ENCODE data around the gene EDIL3. TPM values are rescaled to one million over a fixed set of nuclear protein-coding genes. Genes with fewer than 3 reads are reported as not detected.

Gene EDIL3
- total and polyA plus RNA-seq, 2 donors (not counting 3 experiments of a cell fraction or from before 2014, with no cell fraction given) = 9.1 to 28.8 TPM

DNA sequence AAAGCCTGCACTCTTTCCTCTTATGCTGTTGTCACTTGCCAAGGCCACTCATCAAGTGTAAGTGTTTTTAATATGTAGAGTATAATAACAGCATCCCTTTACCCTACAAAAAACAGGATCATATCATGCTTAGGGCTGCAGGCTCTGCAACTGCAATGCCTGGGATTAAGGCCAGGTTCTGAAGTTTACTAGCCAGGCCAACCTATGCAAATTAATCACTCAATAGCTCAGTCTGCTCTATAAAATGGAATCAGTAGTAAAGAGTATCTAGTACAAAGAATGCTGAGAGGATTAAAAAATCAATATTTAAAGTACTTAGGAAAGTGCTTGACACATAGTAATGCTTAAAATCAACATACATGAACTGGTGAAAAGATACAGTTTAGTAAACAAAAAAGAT, 253.3 kb downstream of the EDIL3 start:
- no peaks in the 10 kb centered on the region for H3K27me3 ChIP-seq (ENCODE audit: control insufficient read depth in 2 of 2, insufficient read depth in 2 of 2, low read length in 2 of 2)
- intact Hi-C loops (cut with micrococcal nuclease) = no loop called here
- no peak for TF ChIP-seq POLR2AphosphoS5 (IDR thresholded peaks at IDR 0.05; ENCODE audit: insufficient read depth, low read depth, low read length)
- TF ChIP-seq CTCF (IDR thresholded peaks at IDR 0.05; ENCODE audit: extremely low read depth in 1 of 2, insufficient read depth in 1 of 2, low read depth in 1 of 2, low read length in 2 of 2) = no peak
- no peak for TF ChIP-seq JUN (IDR thresholded peaks at IDR 0.05; ENCODE audit: borderline replicate concordance, insufficient read depth, insufficient read length, low read depth)
- no peak for TF ChIP-seq EZH2 (IDR thresholded peaks at IDR 0.05; ENCODE audit: borderline replicate concordance, low read depth, low read length, severe bottlenecking)
- no peak for TF ChIP-seq GATA2 (IDR thresholded peaks at IDR 0.05; ENCODE audit: insufficient read depth, insufficient read length, low read depth, low read length)
- TF ChIP-seq FOS (IDR thresholded peaks at IDR 0.05; ENCODE audit: borderline replicate concordance, insufficient read depth, low read length) = no peak
- no peak for TF ChIP-seq POLR2A (IDR thresholded peaks at IDR 0.05; ENCODE audit: low read depth, low read length)
- TF ChIP-seq MYC (IDR thresholded peaks at IDR 0.05; ENCODE audit: low read depth, low read length) = no peak
- TF ChIP-seq, protein P1, sequence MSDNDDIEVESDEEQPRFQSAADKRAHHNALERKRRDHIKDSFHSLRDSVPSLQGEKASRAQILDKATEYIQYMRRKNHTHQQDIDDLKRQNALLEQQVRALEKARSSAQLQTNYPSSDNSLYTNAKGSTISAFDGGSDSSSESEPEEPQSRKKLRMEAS (IDR thresholded peaks at IDR 0.05; ENCODE audit: insufficient read depth, insufficient read length) = no peak
- no peak overlapping the region for H3K9ac ChIP-seq (replicated peaks; ENCODE audit: extremely low read depth, insufficient read depth, low read length)
- no peak overlapping the region for H2AFZ ChIP-seq (ENCODE audit: low read depth, low read length)
- no peak overlapping the region for H3K4me3 ChIP-seq (replicated peaks in 1 of 3; ENCODE audit: insufficient read depth in 1 of 3, low read depth in 1 of 3, low read length in 3 of 3)
- no peaks in the 10 kb centered on the region for H3K9me1 ChIP-seq (replicated peaks; ENCODE audit: control insufficient read depth, extremely low read depth, insufficient read depth, low read length)
- H4K20me1 ChIP-seq (replicated peaks; ENCODE audit: control insufficient read depth, extremely low read depth, insufficient read depth, low read length) = no peaks in the 10 kb centered on the region
- no TSS peak for BruUV-seq (replicated peaks)
- no peaks in the 10 kb centered on the region for H3K9me3 ChIP-seq (replicated peaks; ENCODE audit: control insufficient read depth, insufficient read depth, low read length)
- H3K79me2 ChIP-seq (ENCODE audit: control insufficient read depth, insufficient read depth, low read length) = no peaks in the 10 kb centered on the region
- DNase-seq (ENCODE audit: low read depth, low spot score) = no peak
- H3K4me1 ChIP-seq (ENCODE audit: control insufficient read depth, extremely low read depth, insufficient read depth, low read length) = no peaks in the 10 kb centered on the region
- POLR2A ChIA-PET = no interaction called here
- dilution Hi-C loops (cut with MboI; ENCODE audit: extremely low pct_ligation_motif_present, low sequenced_read_pairs) = no loop called here
- H3K36me3 ChIP-seq (ENCODE audit: control insufficient read depth in 2 of 2, extremely low read depth in 1 of 2, insufficient read depth in 2 of 2, low read length in 2 of 2) = no peaks in the 10 kb centered on the region
- FAIRE-seq = no peak
- no peak overlapping the region for H3K27ac ChIP-seq (ENCODE audit: insufficient read depth, low read depth, low read length)
- no peak overlapping the region for H3K4me2 ChIP-seq (ENCODE audit: insufficient read depth, low read length)
- CTCF ChIA-PET = no interaction called here
